ENCODE results near the gene FMN1. TPM values are rescaled to one million over a fixed set of nuclear protein-coding genes. Genes with fewer than 3 reads are reported as not detected.

The FMN1 gene
- total and polyA plus RNA-seq, 12 donors: 0.22 to 5.5 (median 3.3) TPM

DNA sequence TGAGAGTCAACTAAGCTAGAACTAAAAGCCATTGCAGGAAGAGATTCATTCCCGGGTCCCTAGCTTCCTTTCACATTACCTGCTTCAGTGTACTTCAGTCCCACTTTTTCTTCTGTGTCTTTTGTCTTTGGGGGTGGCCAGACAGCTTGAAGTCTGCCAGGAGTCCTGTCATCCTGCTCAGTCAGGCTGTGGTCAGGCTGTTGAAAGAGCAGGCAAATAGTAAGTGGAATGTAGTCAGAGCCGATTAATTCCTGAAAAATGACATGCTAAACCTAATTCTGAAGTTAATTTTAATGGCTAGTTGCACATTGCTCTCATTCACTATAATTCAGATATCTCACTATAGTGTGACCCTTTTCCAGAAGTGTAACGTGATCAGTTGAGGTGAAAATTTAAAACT, 129.6 kb downstream of the FMN1 start:
- Histone ChIP-seq H3K4me3 (no peak overlapping the region), H3K27me3 (peaks cover 0 to 4% (median 0%) of the 10 kb centered on the region in 7 donors), H3K4me1 (peaks cover 0 to 24% (median 3%) of the 10 kb centered on the region in 9 donors), H3K36me3 (no peaks in the 10 kb centered on the region), H3K27ac (no peak overlapping the region), H3K9me3 (no peaks in the 10 kb centered on the region)
- 42 to 53% methylated on average over 3 of the region's 3 CpGs for WGBS, 2 donors
- TF ChIP-seq, protein P1, sequence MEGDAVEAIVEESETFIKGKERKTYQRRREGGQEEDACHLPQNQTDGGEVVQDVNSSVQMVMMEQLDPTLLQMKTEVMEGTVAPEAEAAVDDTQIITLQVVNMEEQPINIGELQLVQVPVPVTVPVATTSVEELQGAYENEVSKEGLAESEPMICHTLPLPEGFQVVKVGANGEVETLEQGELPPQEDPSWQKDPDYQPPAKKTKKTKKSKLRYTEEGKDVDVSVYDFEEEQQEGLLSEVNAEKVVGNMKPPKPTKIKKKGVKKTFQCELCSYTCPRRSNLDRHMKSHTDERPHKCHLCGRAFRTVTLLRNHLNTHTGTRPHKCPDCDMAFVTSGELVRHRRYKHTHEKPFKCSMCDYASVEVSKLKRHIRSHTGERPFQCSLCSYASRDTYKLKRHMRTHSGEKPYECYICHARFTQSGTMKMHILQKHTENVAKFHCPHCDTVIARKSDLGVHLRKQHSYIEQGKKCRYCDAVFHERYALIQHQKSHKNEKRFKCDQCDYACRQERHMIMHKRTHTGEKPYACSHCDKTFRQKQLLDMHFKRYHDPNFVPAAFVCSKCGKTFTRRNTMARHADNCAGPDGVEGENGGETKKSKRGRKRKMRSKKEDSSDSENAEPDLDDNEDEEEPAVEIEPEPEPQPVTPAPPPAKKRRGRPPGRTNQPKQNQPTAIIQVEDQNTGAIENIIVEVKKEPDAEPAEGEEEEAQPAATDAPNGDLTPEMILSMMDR (IDR thresholded peaks at IDR 0.05): no peak
- no peak for DNase-seq
- intact Hi-C loops (cut with DNase I): loop anchor here in 1 of 10 donors (5.0 kb wide), 1 partner anchor 43 kb away; no protein-coding TSS in a partner anchor
- ATAC-seq: no peak

DNA sequence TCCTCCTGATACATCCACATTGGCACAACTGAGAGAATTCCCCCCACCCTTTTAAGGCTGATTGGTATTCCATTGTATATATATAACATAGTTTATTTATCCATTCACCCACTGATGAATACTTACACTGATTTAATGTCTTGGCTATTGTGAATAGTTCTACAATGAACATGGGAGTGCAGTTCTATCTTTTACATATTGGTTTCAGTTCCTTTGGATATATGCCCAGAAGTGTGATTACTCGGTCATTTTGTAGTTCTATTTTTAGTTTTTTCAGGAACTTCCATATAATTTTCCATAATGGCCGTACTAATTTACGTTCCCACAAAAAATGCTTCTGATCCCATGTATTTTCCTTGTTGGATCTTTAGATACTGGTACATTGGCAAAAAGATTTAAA, 135.3 kb downstream of the FMN1 start:
- H3K4me3 ChIP-seq: no peak overlapping the region

DNA sequence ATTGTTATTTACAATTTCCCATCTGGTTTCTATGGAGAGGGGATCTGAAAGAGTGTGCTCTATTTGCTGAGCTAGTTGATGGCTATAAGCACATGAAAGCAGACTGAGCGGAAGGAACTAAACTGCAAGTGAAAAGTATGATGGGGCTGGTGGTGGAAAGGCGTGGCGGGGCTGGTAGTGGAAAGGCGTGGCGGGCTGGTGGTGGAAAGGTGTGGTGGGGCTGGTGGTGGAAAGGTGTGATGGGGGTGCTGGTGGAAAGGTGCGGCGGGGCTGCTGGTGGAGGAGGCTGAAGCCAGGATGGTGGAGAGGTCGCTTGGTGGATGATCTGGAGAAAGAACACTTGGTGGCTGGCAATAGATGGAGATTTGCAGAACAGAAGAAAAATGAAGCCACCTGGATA, 136.7 kb downstream of the FMN1 start:
- H3K36me3 ChIP-seq: no peaks in the 10 kb centered on the region
- no peaks in the 10 kb centered on the region for H3K27me3 ChIP-seq
- H3K27ac ChIP-seq: no peak overlapping the region
- DNase-seq (no peak), ATAC-seq (no peak)
- TF ChIP-seq, protein P1 (IDR thresholded peaks at IDR 0.05): no peak
- H3K4me1 ChIP-seq: peaks cover 0 to 11% (median 0%) of the 10 kb centered on the region in 9 donors
- WGBS, 2 donors: 93 to 99% methylated on average over 8 of the region's 8 CpGs
- no peak overlapping the region for H3K4me3 ChIP-seq
- intact Hi-C loops (cut with DNase I): no loop called here
- no peaks in the 10 kb centered on the region for H3K9me3 ChIP-seq

More for the DNA sequence above, 135.3 kb downstream of the FMN1 start:
- intact Hi-C loops (cut with DNase I): no loop called here
- Histone ChIP-seq H3K27ac (no peak overlapping the region), H3K4me1 (peaks cover 0 to 11% (median 0%) of the 10 kb centered on the region in 9 donors), H3K27me3 (peaks cover 0 to 4% (median 0%) of the 10 kb centered on the region in 7 donors), H3K9me3 (no peaks in the 10 kb centered on the region), H3K36me3 (no peaks in the 10 kb centered on the region)
- WGBS, 2 donors: 14 to 16% methylated on average over 3 of the region's 3 CpGs
- TF ChIP-seq, protein P1 (IDR thresholded peaks at IDR 0.05): no peak
- no peak for ATAC-seq
- DNase-seq: no peak

DNA sequence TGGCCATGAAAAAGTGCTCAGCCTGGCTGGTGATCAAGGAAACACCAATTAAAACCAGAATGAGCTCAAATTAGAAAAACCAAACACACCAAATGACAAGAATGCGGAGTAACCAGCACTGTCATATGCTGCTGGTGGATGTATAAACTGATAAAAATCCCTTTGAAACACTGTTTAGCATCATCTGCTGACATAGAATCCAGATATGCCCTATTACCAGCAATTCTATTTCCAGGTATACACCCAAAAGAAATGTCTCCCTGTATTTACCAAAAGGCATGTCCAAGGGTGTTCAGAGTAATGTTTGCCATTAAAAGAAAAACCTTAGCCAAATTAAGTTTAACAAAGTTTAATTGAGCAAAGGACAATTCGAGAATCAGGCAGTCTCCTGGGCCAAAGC, 138.6 kb downstream of the FMN1 start:
- peaks cover 0 to 11% (median 0%) of the 10 kb centered on the region in 9 donors for H3K4me1 ChIP-seq
- H3K27me3 ChIP-seq: no peaks in the 10 kb centered on the region
- no peak for ATAC-seq
- DNase-seq: no peak
- no peaks in the 10 kb centered on the region for H3K9me3 ChIP-seq
- intact Hi-C loops (cut with DNase I): no loop called here
- H3K4me3 ChIP-seq: no peak overlapping the region
- H3K36me3 ChIP-seq: no peaks in the 10 kb centered on the region
- TF ChIP-seq, protein P1 (IDR thresholded peaks at IDR 0.05): no peak
- WGBS, 2 donors: 74 to 75% methylated on average over 2 of the region's 2 CpGs
- H3K27ac ChIP-seq: no peak overlapping the region
